HS-27A (cell line): ENCODE data around the gene ECI1.
"Not testable (repeated sequence)": the region's sequence is repeated elsewhere in the genome, so short reads cannot be mapped to it uniquely, and the experiment has no call there.

Source experiments
- DNase-seq: peaks from one replicate; pipeline ENCODE4 v3.0.0-alpha.2; 2012; ENCODE audit warnings: low read depth, missing footprints

The ECI1 gene

DNA sequence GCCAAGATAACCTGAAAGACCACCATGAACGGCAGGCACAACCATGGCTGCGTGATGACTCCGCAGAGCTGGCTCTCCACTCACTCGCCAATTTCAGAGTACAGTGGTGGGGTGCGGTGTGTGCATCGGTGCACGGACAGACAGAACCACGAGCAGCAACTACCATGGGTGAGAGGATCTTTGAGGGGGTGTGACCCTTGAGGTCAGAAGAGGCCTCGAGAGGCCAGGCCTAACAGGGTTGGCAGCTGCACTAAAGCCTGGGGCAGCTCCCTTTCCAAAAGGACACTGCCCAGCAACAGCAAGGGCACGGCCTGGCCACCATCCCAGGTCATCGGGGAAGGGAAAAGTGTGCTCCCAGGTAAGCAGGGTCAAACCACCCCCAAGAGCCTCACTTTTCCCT, 1.9 kb upstream of the ECI1 start:
- DNase-seq: no peak

DNA sequence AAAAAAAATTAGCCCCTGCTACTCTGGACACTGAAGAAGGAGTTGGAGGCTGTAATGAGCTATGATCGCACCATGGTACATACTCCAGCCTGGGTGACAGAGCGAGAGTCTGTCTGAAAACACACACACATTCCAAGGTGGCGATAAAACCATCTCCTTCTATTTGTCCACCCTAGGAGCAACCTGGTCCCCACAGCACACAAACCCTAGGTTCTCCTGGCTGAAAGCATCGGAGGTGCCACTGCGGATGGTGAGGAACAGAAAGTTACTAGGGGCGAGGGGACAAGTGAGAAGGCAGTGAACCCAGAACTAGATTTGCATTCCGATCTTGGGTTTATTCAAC, 1.4 kb upstream of the ECI1 start:
- DNase-seq: no peak

DNA sequence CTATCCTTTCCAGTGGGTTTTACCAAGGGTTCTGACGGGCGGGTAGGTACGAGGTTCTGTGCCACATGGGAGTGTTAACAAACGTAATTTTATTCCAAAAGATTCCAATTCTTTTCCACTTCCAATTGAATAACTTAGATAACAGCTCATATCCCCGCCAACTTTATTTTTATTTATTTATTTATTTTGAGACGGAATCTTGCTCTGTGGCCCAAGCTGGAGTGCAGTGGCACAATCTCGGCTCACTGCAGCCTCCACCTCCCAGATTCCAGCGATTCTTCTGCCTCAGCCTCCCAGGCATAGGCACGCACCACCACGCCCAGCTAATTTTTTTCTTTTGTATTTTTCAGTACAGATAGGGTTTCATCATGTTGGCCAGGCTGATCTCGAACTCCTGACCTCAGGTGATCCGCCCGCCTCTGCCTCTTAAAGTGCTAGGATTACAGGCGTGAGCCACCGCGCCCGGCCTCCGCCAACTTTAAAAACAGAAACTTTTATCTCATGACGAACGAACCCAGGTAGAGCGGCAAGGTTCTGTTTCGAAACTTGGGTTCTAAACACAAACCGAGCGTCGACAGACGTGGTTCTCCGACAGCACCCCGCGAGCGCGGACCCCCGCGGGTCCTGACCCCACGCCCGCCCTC, 613 bp downstream of the ECI1 start:
- DNase-seq: no peak

DNA sequence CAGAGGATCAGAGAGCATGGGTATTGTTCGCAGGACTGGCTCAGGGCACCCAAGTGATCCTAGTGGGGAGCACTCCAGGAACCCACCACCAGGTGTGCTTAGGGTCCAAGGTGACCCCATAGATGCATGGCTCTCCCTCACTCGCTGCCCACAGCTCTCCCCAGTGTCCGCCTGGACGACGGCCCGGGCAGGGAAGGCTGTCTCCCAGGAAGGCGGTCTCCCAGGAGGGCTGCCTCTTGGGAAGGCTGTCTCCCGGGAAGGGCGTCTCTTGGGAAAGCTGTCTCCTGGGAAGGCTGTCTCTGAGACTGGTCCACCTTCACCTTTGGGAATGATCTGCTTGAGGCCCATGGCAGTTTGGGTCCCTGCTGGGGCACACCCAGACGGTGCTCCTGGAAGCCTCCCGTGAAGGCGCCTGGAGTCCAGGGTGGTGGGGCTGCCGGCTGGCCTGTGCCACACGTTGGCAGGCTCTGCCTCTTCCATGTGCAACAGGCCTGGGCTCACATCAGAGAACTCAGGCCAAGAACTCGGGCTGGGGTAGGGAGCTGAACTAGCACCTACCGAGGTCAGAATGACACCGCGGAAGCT, 5.0 kb downstream of the ECI1 start:
- DNase-seq: no peak

DNA sequence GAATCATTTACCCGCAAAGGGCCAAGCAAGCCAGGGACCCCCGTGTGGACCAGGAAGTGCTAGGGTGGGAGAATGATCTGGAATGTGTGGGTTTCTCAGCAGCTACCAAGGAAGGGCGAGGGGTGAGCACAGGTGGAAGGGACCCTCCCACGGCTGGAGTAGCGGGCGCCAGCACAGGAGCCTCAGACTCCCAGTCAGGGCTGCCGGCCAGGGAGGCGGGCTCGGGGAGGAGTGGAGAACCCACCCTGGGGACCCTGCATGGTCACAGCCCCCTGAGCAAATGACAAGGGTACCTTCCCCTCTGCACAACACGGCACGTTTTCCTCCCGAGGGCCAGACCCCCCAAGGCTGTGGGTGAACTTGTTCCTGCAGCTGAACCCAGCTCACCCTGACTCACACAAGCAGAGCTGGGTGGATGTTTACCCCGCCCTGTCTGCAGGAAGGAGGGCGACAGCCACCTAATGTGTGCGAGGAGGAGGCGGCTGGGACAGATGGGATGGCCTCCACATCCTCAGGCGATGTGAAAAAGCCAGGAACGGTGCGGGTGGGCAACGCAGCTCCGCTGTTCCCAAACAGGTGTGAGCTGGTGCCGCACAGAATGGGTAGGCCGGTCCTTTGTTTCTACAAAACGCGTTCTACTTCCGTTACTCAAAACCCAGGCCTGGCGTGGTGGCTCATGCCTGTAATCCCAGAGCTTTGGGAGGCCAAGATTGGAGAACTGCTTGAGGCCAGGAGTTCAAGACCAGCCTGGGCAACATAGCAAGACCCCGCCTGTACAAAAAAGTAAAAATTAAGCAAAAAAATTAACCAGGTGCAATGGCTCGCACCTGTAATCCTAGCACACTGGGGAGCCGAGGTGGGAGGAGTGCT, 6.2 kb downstream of the ECI1 start:
- no peak for DNase-seq

DNA sequence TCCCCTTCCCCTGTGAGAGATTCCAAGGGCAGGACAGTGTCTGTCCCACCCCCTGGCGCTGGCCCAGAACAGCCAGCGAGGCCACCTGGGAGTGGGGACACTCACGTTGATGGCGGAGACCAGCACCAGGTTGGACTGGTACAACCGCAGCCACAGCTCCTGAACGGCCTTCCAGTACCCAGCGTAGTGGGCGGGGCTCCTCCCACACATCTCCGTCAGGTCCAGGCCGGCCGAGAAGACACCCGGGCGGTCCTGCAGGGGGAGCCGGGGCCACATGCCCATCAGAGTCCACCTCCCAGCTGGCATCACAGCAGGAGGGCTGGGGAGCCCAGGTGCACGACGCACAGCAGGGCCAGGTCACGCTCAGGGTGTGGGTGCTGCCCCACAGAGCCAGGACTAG, 7.1 kb downstream of the ECI1 start:
- no peak for DNase-seq

DNA sequence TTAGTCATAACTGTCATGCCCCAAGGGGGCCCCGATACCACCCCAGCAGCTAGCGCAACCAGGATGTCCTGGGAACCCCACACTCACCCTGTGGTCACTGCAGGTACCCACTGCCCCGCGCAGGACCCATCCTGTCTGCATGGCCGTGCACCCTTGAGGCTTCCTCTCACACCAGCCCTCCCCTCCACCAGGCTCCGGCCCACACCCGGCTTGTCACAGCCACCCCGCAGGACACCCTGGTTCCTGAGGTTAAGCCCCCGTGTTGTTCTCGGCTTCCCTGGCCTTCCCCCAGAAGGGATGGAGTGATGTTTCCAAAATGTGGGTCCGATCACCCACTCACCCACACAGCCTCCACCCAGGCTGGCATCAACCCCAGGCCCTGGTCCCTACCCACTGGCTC, 7.6 kb downstream of the ECI1 start:
- DNase-seq: no peak

DNA sequence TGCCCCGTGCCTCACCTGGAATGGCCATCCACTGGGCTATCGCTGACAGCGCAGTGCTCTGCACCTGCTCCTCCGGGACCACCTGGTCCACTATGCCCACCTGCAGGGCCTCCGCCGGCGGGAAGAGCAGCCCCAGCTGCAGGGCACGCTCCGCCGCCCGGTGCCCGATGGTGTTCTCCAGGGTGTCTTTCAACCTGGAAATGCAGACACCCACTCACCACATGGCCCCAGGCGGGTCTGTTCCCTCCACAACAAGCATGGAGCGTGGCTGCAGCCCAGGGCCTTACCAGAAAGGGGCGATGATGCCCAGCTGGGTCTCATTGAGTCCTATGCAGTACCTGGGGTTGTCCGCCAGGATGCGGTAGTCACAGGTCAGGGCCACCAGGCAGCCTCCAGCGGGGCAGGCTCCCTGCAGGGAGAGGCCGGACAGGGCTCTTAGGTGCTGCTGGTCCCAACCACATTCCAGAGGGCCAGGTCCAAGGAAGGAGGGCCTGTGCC, 8.3 kb downstream of the ECI1 start:
- DNase-seq: no peak

DNA sequence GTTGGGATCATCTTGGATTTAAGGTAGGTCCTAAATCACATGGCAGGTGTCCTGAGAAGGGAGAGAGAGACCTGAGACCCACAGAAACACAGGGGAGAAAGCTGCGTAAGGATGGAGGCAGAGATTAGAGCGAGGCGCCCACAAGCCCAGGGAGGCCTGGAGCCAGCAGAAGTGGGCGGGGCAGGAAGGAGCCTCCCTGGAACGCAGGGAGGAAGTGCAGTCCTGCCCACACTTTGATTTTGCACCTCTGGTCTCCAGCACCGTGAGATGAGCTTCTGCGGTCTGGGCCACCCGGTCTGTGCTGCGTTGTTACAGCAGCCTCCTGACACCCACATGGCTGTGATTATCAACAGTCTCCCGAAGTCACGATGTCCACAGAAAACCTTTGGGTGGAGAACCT, 8.8 kb downstream of the ECI1 start:
- DNase-seq: no peak

DNA sequence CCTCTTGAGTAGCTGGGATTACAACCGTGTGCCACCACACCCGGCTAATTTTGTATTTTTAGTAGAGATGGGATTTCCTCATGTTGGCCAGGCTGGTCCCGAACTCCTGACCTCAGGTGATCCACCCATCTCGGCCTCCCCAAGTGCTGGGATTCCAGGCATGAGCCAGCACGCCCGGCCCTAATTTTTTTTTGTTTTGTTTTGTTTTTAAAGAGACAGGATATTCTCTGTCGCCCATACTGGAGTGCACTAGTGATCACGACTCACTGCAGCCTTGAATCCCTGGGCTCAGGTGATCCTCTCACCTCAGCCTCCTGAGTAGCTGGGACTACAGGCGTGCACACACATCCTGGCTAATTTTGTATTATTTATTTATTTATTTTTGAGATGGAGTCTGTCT, 11.1 kb downstream of the ECI1 start:
- DNase-seq: not testable (repeated sequence)

DNA sequence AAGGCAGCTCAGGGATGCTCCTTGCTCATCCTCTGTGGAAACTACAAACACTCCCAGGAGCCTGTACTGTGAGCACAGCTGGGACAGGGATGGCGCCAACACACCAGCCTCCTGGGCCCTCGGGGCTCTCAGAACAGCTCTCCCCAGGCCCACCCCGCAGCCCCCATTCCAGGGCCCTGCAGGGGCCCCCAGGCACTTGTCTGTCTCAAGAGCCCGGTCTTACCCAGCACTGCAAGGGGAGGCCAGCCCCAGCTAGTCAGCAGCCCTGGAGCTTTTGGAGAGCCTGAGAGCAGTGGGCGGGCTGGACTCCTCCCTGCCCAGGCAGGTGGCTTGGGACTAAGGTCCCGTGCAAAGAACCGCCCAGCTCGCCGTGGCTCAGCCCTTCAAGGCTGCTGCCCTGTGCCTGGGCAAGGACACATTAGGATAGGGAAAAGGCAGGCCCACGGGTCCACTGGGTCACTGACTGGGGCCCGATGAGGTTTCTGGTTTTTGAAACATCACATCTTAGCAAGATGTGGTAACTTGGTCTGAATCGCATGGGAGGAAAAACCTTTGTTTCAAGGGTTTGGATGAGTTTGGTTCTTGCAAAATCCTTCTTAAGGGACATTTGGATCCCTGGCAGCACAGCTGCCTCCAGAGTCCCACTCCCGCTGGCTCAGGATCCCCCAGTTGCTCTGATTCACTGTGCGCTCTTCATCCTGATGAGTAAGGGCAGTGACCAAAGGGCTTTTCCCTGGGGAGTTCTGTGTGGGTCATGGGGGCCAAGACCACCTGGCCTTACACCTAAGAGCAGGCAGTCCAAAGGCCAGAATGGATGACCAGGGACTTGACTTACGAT, 12.3 kb downstream of the ECI1 start:
- DNase-seq: no peak

DNA sequence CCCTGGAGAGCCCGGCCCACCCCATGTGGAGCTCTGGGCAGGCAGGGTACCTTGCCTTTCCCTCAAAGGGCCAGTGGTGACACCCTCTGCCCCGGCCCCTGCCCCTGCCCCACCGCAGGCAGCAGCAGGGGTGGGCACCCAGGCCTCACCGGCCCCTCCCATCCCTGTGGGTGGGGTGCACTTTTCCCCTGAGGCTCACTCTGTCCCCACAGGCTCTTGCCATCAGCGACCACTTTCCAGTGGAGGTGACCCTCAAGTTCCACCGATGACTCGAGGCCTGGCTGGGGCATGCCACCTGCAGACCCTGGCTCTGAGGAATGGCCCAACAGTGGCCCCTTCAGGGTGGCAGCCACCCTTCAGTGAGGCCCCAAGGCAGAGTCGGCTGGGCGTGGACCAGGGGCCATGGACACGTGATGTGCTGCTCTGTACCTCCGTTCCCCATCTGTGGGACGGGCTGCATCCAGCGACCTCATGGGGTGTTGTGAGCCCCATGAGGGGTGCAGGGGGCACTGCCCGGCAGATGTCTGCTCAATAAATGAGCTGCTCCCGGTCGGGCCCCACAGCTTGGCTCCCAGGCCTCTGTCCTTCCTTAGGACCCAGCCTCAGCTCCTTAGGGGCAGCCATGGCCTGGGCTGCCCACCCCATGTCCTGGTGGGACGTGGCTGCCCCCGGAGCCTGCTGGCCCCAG, 13.1 kb downstream of the ECI1 start:
- DNase-seq: no peak

DNA sequence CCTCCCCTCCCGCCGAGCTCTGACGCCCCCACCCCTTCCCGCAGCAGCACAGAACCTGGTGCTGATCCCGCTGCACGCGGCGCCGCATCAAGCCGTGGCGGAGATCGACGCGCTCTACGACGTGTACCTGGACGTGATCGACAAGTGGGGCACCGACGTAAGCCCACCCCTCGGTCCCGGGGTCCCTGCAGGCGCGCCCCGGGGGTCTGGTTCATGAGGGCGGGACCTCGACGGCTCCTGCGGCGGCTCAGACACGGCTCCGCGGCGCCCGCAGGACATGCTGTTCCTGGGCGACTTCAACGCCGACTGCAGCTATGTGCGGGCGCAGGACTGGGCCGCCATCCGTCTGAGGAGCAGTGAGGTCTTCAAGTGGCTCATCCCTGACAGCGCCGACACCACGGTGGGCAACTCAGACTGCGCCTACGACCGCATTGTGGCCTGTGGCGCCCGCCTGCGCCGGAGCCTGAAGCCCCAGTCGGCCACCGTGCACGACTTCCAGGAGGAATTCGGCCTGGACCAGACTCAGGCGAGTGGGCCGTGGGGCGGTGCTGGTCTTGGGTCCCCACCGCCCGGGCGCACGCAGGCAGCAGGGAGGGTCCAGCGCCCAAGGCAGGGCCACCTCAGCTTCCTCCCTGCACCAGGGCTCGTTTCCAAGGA, 13.8 kb downstream of the ECI1 start:
- DNase-seq: no peak

DNA sequence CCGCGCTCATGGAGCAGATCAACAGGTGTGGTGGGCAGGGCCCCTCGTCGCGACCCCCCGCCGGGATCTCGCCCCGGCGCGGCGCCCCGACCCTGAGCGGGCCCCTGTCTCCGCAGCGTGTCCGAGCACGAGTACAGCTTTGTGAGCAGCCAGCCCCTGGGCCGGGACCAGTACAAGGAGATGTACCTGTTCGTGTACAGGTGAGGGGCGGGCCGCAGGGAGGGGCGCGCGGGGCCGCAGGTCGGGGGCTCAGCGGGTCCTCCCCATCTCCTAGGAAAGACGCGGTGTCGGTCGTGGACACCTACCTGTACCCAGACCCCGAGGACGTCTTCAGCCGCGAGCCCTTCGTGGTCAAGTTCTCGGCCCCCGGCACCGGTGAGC, 14.3 kb downstream of the ECI1 start:
- no peak for DNase-seq

DNA sequence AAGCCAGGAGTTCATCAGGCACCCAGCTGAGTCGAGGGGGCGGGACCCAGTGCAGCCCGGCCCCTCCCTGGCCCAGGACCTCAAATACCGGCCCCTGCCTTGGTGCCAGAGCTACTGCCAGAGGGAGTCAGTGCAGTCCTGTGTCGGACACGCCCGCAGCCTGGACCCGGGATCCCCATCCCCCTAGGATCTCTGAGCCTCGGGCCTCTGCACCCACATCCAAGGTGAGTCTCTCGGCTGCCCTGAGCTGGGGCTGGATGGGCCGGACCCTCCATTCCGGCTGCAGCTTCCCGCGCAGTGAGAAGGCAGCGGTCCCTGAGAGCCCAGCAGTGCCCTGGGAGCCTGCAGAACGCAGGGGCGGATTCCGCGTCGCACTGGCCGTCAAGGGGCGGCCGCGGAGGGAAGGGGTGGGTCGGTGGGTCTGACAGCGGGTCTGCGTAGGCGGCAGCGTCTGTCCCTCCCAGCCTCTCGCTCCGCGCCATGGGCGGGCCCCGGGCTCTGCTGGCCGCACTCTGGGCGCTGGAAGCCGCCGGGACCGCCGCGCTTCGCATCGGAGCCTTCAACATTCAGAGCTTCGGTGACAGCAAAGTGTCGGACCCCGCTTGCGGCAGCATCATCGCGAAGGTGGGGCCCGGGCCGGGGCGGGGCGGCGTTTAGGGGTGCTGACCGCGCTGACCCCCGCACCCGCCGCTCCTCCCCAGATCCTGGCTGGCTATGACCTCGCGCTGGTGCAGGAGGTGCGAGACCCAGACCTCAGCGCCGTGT, 14.9 kb downstream of the ECI1 start, which contains the start of gene DNASE1L2:
Gene DNASE1L2 (plus strand): TSS at position 108 of the 765 bp plus-strand sequence. CDS start 373 bp downstream, at position 481.
- DNase-seq: no peak

DNA sequence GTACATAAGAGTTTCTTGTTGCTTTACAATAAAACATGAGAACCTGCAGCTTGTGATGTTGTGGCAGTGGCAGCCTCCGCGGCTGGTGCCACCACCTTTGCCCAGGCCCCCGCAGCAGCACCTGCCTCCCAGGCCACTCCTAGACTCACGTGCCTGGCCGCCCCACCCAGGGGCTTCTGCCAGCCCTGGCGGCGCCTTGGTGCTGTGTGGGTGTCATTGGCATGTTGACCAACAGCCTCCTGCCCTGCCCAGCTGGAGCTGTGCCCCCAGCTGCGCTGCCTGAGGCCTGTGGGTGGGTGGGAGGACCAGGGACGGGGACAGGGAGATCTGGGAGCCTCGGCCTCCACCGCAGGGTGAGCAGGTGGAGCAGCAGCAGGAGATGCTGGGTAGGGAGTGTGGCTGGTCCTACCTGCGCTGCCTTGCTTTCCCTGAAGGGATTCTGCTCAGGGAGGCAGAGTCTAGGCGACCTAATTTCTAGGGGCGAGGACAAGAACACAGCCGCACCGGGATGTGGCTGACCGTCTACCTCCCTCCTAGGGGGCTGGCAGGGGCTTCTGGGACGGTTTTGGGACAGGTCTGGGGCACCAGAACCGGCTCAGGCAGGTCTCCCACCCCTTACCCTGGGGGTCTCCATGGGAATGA, 15.6 kb downstream of the ECI1 start:
- no peak for DNase-seq

DNA sequence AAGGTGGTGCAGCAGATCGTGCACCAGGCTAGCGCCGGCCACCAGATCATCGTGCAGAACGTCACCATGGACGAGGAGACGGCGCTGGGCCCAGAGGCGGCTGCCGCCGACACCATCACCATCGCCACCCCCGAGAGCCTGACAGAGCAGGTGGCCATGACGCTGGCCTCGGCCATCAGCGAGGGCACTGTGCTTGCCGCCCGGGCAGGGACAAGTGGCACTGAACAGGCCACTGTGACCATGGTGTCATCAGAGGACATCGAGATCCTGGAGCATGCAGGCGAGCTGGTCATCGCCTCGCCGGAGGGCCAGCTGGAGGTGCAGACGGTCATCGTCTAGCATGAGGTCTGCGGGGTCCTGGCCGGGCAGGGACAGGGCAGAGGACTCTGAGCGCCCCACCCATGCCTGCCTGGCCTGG, 16.1 kb downstream of the ECI1 start:
- no peak for DNase-seq

DNA sequence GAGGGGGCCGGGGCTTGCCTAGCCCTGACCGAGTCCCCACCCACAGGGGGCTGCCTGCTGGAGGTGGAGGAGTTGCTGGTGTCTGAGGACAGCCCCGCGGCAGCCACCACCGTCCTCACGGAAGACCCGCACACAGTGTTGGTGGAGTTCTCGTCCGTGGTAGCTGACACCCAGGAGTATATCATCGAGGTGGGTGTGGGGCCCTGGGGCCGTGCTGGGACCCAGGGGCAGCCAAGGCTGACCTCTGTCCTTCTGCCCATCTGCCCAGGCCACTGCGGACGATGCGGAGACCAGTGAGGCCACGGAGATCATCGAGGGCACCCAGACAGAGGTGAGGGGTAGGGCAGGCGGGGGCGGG, 16.6 kb downstream of the ECI1 start:
- DNase-seq: no peak

DNA sequence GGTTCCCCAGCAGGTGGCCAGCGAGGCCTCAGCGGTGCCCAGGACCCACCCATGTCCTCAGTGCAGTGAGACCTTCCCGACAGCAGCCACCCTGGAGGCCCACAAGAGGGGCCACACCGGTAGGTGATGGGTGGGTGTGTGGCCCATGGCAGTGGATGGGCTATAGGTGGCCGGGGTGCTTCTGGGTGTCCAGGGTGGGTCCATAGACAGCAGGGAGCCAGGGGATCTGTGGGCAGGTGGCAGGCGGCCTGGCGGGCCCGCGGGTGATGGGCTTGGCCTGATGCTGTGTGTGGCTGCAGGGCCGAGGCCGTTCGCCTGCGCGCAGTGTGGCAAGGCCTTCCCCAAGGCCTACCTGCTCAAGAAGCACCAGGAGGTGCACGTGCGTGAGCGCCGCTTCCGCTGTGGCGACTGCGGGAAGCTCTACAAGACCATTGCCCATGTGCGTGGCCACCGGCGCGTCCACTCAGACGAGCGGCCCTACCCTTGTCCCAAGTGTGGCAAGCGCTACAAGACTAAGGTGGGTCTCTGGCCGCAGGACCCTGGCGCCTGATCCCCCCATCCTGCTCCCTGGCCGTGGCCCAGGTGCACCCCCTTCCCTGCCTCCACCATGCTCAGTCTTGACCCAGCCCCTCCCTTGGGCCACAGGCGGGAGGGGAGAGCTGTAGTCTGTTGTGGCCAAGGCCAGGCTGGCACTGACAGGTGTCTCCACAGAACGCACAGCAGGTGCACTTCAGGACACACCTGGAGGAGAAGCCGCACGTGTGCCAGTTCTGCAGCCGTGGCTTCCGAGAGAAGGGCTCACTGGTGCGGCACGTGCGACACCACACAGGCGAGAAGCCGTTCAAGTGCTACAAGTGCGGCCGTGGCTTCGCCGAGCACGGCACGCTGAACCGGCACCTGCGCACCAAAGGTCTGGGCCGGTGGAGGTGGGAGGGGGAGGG, 17.2 kb downstream of the ECI1 start:
- DNase-seq: no peak
